Activated CD8-positive, alpha-beta T cell treated with anti-CD3 and anti-CD28 coated beads for 36 hours (primary cell): ENCODE results near the gene FBN2. TPM values are rescaled to one million over a fixed set of nuclear protein-coding genes. Genes with fewer than 3 reads are reported as not detected.

Experiments
- ATAC-seq: fragments of 200-7000 bp; cut with Tn5 transposase; one replicate; pipeline ENCODE4 v1.10.0; 2021; ENCODE audit warnings: mild to moderate bottlenecking, moderate library complexity
- CTCF ChIA-PET: fragments of 350-600 bp; sonication (Branson Sonifier 250); formaldehyde crosslinking; loops from one replicate; lab custom pipeline; 2021; ENCODE audit warnings: antibody characterized with exemption; lab: Charles Lee
- POLR2A ChIA-PET: fragments of 350-600 bp; sonication (Branson Sonifier 250); formaldehyde crosslinking; loops from one replicate; lab custom pipeline; 2021; ENCODE audit warnings: antibody characterized with exemption; lab: Charles Lee
- DNase-seq: peaks from one replicate; pipeline ENCODE4 v3.0.0-alpha.2; 2020
- H3K27ac Mint-ChIP-seq: one replicate; pipeline ENCODE4 v1.8.0; 2021; ENCODE audit warnings: mild to moderate bottlenecking, mixed read lengths
- H3K27me3 Mint-ChIP-seq: one replicate; pipeline ENCODE4 v1.8.0; 2021; ENCODE audit warnings: mixed read lengths
- H3K36me3 Mint-ChIP-seq: one replicate; pipeline ENCODE4 v1.8.0; 2021; ENCODE audit warnings: low read depth, mixed read lengths
- H3K4me1 Mint-ChIP-seq: one replicate; pipeline ENCODE4 v1.8.0; 2021; ENCODE audit warnings: low read depth, mixed read lengths
- H3K4me3 Mint-ChIP-seq: one replicate; pipeline ENCODE4 v1.8.0; 2021; ENCODE audit warnings: mild to moderate bottlenecking, moderate library complexity, mixed read lengths
- H3K9me3 Mint-ChIP-seq: one replicate; pipeline ENCODE4 v1.8.0; 2021; ENCODE audit warnings: mixed read lengths
- intact Hi-C: fragments of 100-400 bp; cut with micrococcal nuclease; formaldehyde crosslinking; loops from one replicate; pipeline ENCODE4 v1.10.0; 2022
- total RNA-seq, 2 experiments: library from RNA; stranded (reverse); gene quantifications; one replicate each; pipeline ENCODE4 v1.2.3, GENCODE V29; 2021
- TF ChIP-seq, protein P1 (sequence below): fragments of 200-600 bp; IDR thresholded peaks from one replicate; pipeline ENCODE4 v1.8.0; 2022; ENCODE audit warnings: antibody characterized with exemption, mild to moderate bottlenecking

The FBN2 gene
- total RNA-seq, 2 experiments from 2014 or later = not detected

DNA sequence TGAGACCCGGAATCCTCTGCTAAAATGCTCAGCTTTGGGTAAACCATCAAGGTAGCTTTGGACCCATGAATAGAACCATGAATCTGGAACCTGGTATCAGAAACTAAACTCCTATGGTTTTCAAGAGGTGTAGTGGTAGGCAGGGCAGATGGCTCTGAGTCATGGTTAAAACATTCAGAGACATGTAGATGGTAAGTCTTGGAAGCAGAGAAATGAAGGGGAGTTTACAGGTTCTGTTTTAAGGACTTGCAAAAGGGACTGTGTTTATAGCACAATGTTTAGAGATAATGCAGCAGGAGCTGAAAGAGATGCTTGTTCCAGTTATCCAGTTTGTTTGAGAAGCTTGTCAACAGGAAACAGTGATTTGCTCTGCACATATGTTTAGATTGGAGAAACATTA is 36.0 kb upstream of the FBN2 start:
- Mint-ChIP-seq H3K9me3 (peaks cover 3% of the 10 kb centered on the region), H3K36me3 (no peaks in the 10 kb centered on the region), H3K27me3 (no peaks in the 10 kb centered on the region), H3K27ac (no peak overlapping the region), H3K4me1 (no peaks in the 10 kb centered on the region), H3K4me3 (no peak overlapping the region)
- intact Hi-C loops = no loop called here
- DNase-seq (no peak), ATAC-seq (no peak)
- CTCF ChIA-PET = no interaction called here
- TF ChIP-seq, protein P1, sequence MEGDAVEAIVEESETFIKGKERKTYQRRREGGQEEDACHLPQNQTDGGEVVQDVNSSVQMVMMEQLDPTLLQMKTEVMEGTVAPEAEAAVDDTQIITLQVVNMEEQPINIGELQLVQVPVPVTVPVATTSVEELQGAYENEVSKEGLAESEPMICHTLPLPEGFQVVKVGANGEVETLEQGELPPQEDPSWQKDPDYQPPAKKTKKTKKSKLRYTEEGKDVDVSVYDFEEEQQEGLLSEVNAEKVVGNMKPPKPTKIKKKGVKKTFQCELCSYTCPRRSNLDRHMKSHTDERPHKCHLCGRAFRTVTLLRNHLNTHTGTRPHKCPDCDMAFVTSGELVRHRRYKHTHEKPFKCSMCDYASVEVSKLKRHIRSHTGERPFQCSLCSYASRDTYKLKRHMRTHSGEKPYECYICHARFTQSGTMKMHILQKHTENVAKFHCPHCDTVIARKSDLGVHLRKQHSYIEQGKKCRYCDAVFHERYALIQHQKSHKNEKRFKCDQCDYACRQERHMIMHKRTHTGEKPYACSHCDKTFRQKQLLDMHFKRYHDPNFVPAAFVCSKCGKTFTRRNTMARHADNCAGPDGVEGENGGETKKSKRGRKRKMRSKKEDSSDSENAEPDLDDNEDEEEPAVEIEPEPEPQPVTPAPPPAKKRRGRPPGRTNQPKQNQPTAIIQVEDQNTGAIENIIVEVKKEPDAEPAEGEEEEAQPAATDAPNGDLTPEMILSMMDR = no peak
- POLR2A ChIA-PET = no interaction called here

DNA sequence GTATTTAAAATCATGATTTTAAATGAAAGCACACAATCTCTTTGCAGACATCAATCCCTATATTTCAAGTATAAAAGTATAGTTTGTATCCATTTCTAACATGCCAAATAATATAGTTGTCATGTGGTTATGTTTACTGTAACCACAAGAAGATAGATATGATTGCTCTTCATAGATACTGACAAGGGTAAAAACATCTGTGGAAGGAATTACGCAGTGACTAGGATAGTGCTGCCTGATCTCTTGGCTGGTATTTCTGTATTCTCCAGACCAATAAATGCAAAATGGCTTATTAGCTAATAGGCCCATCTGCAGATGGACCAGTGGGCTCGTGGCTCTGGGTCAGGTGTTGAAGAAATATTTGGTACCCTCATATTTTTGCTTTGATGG is 34.9 kb upstream of the FBN2 start:
- DNase-seq = no peak
- H3K27ac Mint-ChIP-seq = no peak overlapping the region
- no peak for ATAC-seq
- no peak overlapping the region for H3K4me3 Mint-ChIP-seq
- H3K27me3 Mint-ChIP-seq = no peaks in the 10 kb centered on the region
- TF ChIP-seq, protein P1 = no peak
- CTCF ChIA-PET = no interaction called here
- no peaks in the 10 kb centered on the region for H3K36me3 Mint-ChIP-seq
- peaks cover 3% of the 10 kb centered on the region for H3K9me3 Mint-ChIP-seq
- intact Hi-C loops = no loop called here
- H3K4me1 Mint-ChIP-seq = no peaks in the 10 kb centered on the region
- POLR2A ChIA-PET = no interaction called here

DNA sequence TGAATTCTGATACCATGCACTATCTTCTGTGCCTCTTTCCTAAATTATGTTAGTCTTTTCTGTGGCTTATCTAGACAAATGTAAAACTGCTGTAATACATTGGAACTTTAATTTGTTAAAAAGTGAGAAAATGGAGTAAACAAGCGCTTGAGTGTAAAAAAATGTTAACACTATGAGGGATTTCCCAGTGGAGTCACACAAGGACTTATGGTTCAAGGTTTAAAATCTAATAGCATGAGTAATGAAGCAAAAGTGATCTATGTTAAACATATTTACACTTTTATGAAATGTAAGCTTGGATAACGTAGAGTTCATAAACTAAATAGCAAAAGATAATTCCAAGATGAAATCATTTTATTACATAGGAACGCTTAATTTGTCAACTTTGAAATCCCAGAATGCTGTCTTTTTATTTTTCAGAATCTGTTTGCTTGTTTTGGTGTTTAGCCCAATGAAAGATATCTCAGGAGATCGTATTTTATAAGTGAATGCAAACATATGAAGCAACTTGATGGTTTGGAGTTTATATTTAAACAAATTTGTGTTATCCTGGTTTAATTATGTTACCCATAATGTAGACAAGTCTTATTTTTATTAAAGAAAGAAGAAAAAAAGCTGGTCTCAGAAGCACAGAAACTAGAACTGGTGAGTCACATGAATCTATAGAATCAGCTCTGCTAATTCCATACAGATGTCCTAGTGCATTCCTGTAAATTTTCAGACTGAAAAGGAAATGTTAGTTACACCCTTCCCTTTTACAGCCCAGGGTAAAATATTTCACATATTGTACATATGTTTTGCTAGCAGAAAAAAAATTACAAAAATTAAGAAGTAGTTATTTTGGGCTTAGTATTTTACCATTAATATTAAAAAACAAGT is 34.2 kb upstream of the FBN2 start:
- peaks cover 3% of the 10 kb centered on the region for H3K9me3 Mint-ChIP-seq
- CTCF ChIA-PET = no interaction called here
- ATAC-seq (no peak), DNase-seq (no peak)
- H3K27ac Mint-ChIP-seq = no peak overlapping the region
- TF ChIP-seq, protein P1 = no peak
- intact Hi-C loops = no loop called here
- H3K4me1 Mint-ChIP-seq = no peaks in the 10 kb centered on the region
- no peaks in the 10 kb centered on the region for H3K27me3 Mint-ChIP-seq
- H3K36me3 Mint-ChIP-seq = no peaks in the 10 kb centered on the region
- POLR2A ChIA-PET = no interaction called here
- no peak overlapping the region for H3K4me3 Mint-ChIP-seq

DNA sequence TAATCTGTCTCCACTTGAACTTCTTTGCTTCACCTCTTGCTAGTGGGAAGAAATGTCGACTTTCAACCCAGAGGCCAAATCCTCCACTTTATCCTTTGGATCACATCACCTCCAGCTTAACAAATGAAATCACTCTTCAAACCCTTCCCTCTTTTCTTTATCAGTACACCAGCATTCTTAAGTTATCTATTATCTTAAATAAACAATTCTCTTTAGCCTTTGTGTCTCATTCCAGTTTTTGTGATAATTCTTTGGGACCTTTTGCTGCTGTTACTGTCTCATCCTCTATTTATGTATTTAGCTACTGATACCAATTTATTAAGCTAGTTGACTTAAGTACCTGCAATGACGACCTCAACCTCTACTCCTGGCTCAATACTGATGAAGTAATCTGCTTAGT is 28.1 kb upstream of the FBN2 start:
- H3K36me3 Mint-ChIP-seq = no peaks in the 10 kb centered on the region

More for the DNA sequence above, 28.1 kb upstream of the FBN2 start:
- no peaks in the 10 kb centered on the region for H3K4me1 Mint-ChIP-seq
- DNase-seq (no peak), ATAC-seq (no peak)
- intact Hi-C loops = no loop called here
- CTCF ChIA-PET = no interaction called here
- TF ChIP-seq, protein P1 = no peak
- no peaks in the 10 kb centered on the region for H3K9me3 Mint-ChIP-seq
- H3K4me3 Mint-ChIP-seq = no peak overlapping the region
- H3K27me3 Mint-ChIP-seq = no peaks in the 10 kb centered on the region
- no peak overlapping the region for H3K27ac Mint-ChIP-seq
- POLR2A ChIA-PET = interaction anchor here (0.6 kb wide), 1 partner anchor 1039 kb away, joined by 5 read pairs; no protein-coding TSS in a partner anchor
